ENCODE measurements around the gene SEMA5A.

- TF ChIP-seq RAD21 (conservative IDR thresholded peaks at IDR 0.05) (no peak), MXI1 (conservative IDR thresholded peaks at IDR 0.05; ENCODE audit: poor library complexity, severe bottlenecking) (no peak)
Measured at GRCh38 chr5:9051779-9052178, 494.1 kb downstream of the SEMA5A start.
